GM10248 (cell line): ENCODE measurements around the gene ANKDD1A.

ENCODE experiments used
- CTCF ChIA-PET: fragments of 300-600 bp; sonication (Branson Sonifier 250); formaldehyde crosslinking; extraction: SDS; loops from one replicate; lab custom pipeline; 2021; ENCODE audit warnings: antibody characterized with exemption; lab: Yijun Ruan, JAX
- POLR2A ChIA-PET: fragments of 350-650 bp; sonication (Branson Sonifier 250); formaldehyde crosslinking; extraction: SDS; loops from one replicate; lab custom pipeline; 2020; ENCODE audit warnings: antibody characterized with exemption; lab: Yijun Ruan, JAX
- DNase-seq: peaks from one replicate; pipeline ENCODE4 v3.0.0; 2012; ENCODE audit errors: extremely low spot score
- TF ChIP-seq, protein P1 (sequence below): IDR thresholded peaks from 2 replicates; pipeline ENCODE4 v1.5.1; 2012; ENCODE audit warnings: mild to moderate bottlenecking, low read depth; ENCODE audit errors: extremely low read depth, missing control alignments, control extremely low read depth

Gene ANKDD1A

DNA sequence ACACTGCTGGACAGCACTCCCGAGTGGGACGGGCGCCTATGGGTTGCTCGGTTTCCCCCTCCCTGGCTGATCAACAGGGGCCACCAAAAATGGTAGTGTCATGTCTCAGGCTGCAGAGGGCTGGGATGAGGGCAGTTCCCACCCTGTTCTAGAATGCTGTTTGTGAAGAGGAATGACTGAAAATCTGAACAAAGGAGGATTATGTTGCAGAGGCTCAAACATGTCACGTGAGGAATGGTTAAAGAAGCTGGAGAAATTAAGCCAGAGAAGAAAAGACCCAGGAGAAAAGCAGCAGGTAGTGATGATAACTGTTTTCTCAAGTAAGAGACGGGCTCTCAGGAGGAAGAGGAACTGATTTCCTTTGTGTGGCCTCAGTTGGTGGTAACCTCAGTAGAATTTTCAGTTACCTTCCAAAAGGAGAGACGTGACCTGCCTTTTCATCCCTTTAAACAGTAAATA, 67.6 kb downstream of the ANKDD1A start:
- ChIA-PET CTCF (no interaction called here), POLR2A (no interaction called here)
- TF ChIP-seq, protein P1, sequence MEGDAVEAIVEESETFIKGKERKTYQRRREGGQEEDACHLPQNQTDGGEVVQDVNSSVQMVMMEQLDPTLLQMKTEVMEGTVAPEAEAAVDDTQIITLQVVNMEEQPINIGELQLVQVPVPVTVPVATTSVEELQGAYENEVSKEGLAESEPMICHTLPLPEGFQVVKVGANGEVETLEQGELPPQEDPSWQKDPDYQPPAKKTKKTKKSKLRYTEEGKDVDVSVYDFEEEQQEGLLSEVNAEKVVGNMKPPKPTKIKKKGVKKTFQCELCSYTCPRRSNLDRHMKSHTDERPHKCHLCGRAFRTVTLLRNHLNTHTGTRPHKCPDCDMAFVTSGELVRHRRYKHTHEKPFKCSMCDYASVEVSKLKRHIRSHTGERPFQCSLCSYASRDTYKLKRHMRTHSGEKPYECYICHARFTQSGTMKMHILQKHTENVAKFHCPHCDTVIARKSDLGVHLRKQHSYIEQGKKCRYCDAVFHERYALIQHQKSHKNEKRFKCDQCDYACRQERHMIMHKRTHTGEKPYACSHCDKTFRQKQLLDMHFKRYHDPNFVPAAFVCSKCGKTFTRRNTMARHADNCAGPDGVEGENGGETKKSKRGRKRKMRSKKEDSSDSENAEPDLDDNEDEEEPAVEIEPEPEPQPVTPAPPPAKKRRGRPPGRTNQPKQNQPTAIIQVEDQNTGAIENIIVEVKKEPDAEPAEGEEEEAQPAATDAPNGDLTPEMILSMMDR: no peak
- DNase-seq: no peak

- DNase-seq: no peak
- POLR2A ChIA-PET: no interaction called here
- CTCF ChIA-PET: interaction anchor here (0.8 to 1.3 kb wide), 2 partner anchors 33 to 254 kb away, joined by 3 read pairs; no protein-coding TSS in a partner anchor
- TF ChIP-seq, protein P1: no peak
Measured at GRCh38 chr15:64981812-64982431, 70.2 kb downstream of the ANKDD1A start.

DNA sequence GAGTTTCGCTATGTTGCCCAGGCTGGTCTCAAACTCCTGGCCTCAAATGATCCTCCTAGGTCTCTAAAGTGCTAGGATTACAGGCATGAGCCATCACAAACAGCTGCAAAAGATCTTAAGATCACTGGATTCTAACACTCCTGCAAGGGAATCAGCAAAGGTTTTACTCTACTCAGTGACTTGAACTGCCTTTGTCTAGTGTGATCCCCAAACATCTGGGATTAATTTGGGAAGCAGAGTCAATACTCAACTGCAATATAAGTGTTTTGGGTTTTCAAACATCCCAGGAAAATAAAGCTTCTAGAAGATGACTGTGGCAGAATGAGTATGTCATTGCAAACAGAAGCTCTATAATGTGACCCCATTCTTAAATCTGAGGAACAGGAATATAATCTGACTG, 70.8 kb downstream of the ANKDD1A start:
- no peak for DNase-seq
- ChIA-PET POLR2A (interaction anchor here (0.5 kb wide), 1 partner anchor 23 kb away, joined by 4 read pairs; no protein-coding TSS in a partner anchor), CTCF (no interaction called here)
- TF ChIP-seq, protein P1: no peak

GRCh38 chr15:64985366-64986033, 73.8 kb downstream of the ANKDD1A start:
- TF ChIP-seq, protein P1: no peak
- CTCF ChIA-PET: interaction anchor here (1.2 to 2.0 kb wide), 2 partner anchors 12 to 15 kb away, joined by 4 to 8 read pairs; no protein-coding TSS in a partner anchor
- DNase-seq: no peak
- POLR2A ChIA-PET: no interaction called here

DNA sequence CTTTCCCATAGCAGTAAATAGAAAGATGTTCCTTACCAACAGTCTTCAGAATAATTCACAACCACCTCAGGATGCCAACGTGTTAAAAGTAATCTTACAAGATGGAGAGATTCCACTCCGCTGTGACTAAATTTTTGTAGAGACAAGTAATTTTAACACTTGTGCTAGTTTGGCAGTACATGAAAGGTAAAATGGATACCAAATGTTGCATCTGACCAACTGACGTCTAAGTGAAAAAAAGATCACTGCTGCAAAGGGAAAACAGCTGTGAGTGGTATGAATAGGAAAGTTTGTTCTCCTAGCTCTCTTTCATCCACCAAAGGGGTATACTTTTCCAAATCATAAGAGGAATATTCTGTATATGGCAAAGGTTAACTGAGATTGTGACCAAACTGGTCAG, 75.4 kb downstream of the ANKDD1A start:
- CTCF ChIA-PET: interaction anchor here (0.9 to 1.2 kb wide), 3 partner anchors 12 to 151 kb away, joined by 3 read pairs; no protein-coding TSS in a partner anchor
- TF ChIP-seq, protein P1: no peak
- POLR2A ChIA-PET: no interaction called here
- no peak for DNase-seq

DNA sequence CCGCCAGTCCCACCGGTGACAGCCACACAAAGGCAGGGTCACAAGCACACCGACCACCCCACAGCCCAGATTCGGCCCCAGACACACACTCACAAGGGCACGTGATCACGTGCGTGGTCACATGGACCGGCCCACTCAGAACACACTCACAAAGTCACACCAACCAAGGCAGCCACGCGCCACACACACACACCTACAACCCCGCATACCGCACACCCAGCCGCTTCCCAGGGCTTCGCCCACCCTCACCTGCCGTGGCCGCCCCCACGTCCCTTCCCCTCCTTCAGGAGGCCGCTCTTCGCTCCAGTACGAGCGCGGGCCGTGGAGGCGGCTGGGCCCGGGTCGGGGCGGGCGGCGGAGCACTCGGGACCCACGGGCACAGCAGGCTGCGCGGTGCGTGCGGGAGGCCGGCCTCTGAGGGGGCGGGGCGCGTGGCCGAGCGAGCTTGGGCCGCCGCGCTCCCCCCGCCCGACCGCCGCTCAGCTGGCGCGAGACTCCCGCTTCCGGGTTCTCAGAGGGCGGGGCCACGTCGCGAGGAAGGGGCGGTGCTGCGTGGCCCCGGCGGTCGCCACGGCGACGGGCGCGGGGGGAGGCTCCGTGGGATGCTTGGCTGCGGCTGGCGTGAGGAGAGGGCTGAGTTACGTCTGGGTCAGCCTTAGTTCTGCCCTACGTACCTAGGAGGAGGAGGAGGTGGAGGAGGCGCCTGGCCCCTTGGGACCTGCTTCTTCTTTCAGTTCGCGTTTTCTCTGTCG, 77.9 kb downstream of the ANKDD1A start, which contains the start of gene SPG21:
Gene SPG21, minus strand, starts transcription at position 499 of the 752 bp plus-strand sequence. CDS start 6,345 bp downstream, outside the sequence.
- CTCF ChIA-PET: interaction anchor here (1.3 to 1.9 kb wide), 3 partner anchors 13 to 44 kb away, joined by 3 to 4 read pairs (median 3); no protein-coding TSS in a partner anchor

More for the DNA sequence above, 77.9 kb downstream of the ANKDD1A start, which contains the start of gene SPG21:
- POLR2A ChIA-PET: interaction anchor here (0.6 kb wide), 2 partner anchors 196 to 557 kb away, joined by 3 to 5 read pairs; partner anchors contain the start of gene CLPX
- TF ChIP-seq, protein P1: no peak
- DNase-seq: peak; percentile 97
